Measurements from ENCODE around the gene MAML2. TPM values are rescaled to one million over a fixed set of nuclear protein-coding genes. Genes with fewer than 3 reads are reported as not detected.
A peak's percentile ranks its signal among the peaks of the same experiment; 100 is the strongest.

The MAML2 gene
- total and polyA plus RNA-seq, 4 donors: 0.56 to 2.1 (median 1.4) TPM

GRCh38 chr11:96206955-96207354 lies 136.0 kb downstream of the MAML2 start:
- DNase-seq (ENCODE audit: low spot score): no peak
- H3K4me3 ChIP-seq (ENCODE audit: low read depth in 1 of 3, low read length in 3 of 3): no peak overlapping the region
- no peaks in the 10 kb centered on the region for H3K27me3 ChIP-seq (ENCODE audit: control insufficient read depth in 4 of 4, insufficient read depth in 4 of 4, low read length in 3 of 4)
- H3K9ac ChIP-seq (ENCODE audit: low read depth in 1 of 2, low read length in 2 of 2): peak overlapping the region in 1 of 2 donors; percentile 36
- H3K36me3 ChIP-seq (ENCODE audit: control insufficient read depth in 4 of 4, insufficient read depth in 3 of 4, low read depth in 1 of 4, low read length in 3 of 4): no peaks in the 10 kb centered on the region
- H3K9me3 ChIP-seq (ENCODE audit: control insufficient read depth in 4 of 4, low read length in 3 of 4): no peaks in the 10 kb centered on the region
- 90% methylated on average over 2 of the region's 2 CpGs for WGBS
- H3K4me1 ChIP-seq (ENCODE audit: control insufficient read depth in 4 of 4, insufficient read depth in 4 of 4, low read length in 3 of 4): no peaks in the 10 kb centered on the region
- TF ChIP-seq HNF4A (conservative IDR thresholded peaks at IDR 0.05): no peak
- TF ChIP-seq CTCF (IDR thresholded peaks at IDR 0.05; ENCODE audit: low read depth, low read length, missing input control): no peak
- TF ChIP-seq EGR1 (IDR thresholded peaks at IDR 0.05; ENCODE audit: low read depth in 2 of 2): no peak
- TF ChIP-seq, protein P1, sequence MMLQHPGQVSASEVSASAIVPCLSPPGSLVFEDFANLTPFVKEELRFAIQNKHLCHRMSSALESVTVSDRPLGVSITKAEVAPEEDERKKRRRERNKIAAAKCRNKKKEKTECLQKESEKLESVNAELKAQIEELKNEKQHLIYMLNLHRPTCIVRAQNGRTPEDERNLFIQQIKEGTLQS (IDR thresholded peaks at IDR 0.05): no peak
- TF ChIP-seq, protein P2, sequence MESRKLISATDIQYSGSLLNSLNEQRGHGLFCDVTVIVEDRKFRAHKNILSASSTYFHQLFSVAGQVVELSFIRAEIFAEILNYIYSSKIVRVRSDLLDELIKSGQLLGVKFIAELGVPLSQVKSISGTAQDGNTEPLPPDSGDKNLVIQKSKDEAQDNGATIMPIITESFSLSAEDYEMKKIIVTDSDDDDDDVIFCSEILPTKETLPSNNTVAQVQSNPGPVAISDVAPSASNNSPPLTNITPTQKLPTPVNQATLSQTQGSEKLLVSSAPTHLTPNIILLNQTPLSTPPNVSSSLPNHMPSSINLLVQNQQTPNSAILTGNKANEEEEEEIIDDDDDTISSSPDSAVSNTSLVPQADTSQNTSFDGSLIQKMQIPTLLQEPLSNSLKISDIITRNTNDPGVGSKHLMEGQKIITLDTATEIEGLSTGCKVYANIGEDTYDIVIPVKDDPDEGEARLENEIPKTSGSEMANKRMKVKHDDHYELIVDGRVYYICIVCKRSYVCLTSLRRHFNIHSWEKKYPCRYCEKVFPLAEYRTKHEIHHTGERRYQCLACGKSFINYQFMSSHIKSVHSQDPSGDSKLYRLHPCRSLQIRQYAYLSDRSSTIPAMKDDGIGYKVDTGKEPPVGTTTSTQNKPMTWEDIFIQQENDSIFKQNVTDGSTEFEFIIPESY (IDR thresholded peaks at IDR 0.05): no peak
- no peak for TF ChIP-seq SP1 (IDR thresholded peaks at IDR 0.05)
- no peak for TF ChIP-seq TAF1 (conservative IDR thresholded peaks at IDR 0.05)
- TF ChIP-seq RXRA (IDR thresholded peaks at IDR 0.05): no peak
- no peak for TF ChIP-seq GABPA (IDR thresholded peaks at IDR 0.05 in 1 of 2, conservative IDR thresholded peaks at IDR 0.05 in 1 of 2)
- no peak for TF ChIP-seq REST (IDR thresholded peaks at IDR 0.05)
- no peak for TF ChIP-seq HNF4G (IDR thresholded peaks at IDR 0.05)
- TF ChIP-seq, protein P3, sequence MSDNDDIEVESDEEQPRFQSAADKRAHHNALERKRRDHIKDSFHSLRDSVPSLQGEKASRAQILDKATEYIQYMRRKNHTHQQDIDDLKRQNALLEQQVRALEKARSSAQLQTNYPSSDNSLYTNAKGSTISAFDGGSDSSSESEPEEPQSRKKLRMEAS (IDR thresholded peaks at IDR 0.05): no peak
- TF ChIP-seq JUND (IDR thresholded peaks at IDR 0.05): no peak
- TF ChIP-seq YY1 (IDR thresholded peaks at IDR 0.05): no peak
- TF ChIP-seq FOXA2 (IDR thresholded peaks at IDR 0.05): no peak
- no peak for TF ChIP-seq NR2F2 (IDR thresholded peaks at IDR 0.05)
- no peak for TF ChIP-seq RAD21 (IDR thresholded peaks at IDR 0.05)
- TF ChIP-seq FOXA1 (IDR thresholded peaks at IDR 0.05): no peak
- peak overlapping the region; percentile 6 to 11 for H3K27ac ChIP-seq (ENCODE audit: low read depth in 1 of 2, low read length in 2 of 2)

Measured in liver (tissue), 9 donors.